OCI-LY1 (cell line): ENCODE measurements around the gene MAP4K4.

ENCODE experiments used
- H2AFZ ChIP-seq: fragments of 200-600 bp; sonication (generic), shearing (Covaris generic); 2 replicates; pipeline ENCODE4 v1.6.0; 2014; ENCODE audit warnings: antibody characterized with exemption, mild to moderate bottlenecking, low read length
- H3F3A ChIP-seq: fragments of 200-600 bp; sonication (generic), shearing (Covaris generic); 2 replicates; pipeline ENCODE4 v1.6.0; 2014; ENCODE audit warnings: mild to moderate bottlenecking, antibody characterized with exemption, low read length, moderate library complexity; ENCODE audit not compliant: insufficient read depth
- H3K27ac ChIP-seq: fragments of 200-600 bp; sonication (generic); 2 replicates; pipeline ENCODE4 v1.5.1; 2014; ENCODE audit warnings: low read length, mixed run types, mild to moderate bottlenecking, low read depth; ENCODE audit not compliant: poor library complexity, severe bottlenecking
- H3K27me3 ChIP-seq: fragments of 200-600 bp; sonication (generic); 2 replicates; pipeline ENCODE4 v1.6.0; 2014; ENCODE audit warnings: antibody characterized with exemption, mild to moderate bottlenecking, low read length, moderate library complexity; ENCODE audit not compliant: insufficient read depth
- H3K36me3 ChIP-seq: fragments of 200-600 bp; sonication (generic); 2 replicates; pipeline ENCODE4 v1.6.1; 2014; ENCODE audit warnings: mild to moderate bottlenecking, antibody characterized with exemption, low read length, moderate library complexity, mixed read lengths; ENCODE audit not compliant: insufficient read depth
- H3K4me1 ChIP-seq: fragments of 200-600 bp; sonication (generic); 2 replicates; pipeline ENCODE4 v1.5.1; 2014; ENCODE audit warnings: mild to moderate bottlenecking, low read length, moderate library complexity; ENCODE audit not compliant: insufficient read depth, severe bottlenecking
- H3K4me2 ChIP-seq: fragments of 200-600 bp; sonication (generic), shearing (Covaris generic); 2 replicates; pipeline ENCODE4 v1.6.1; 2014; ENCODE audit warnings: low read length
- H3K4me3 ChIP-seq: fragments of 200-600 bp; sonication (generic); 2 replicates; pipeline ENCODE4 v1.5.1; 2014; ENCODE audit warnings: low read length, low read depth, mild to moderate bottlenecking, mixed read lengths; ENCODE audit not compliant: poor library complexity, severe bottlenecking
- H3K79me2 ChIP-seq: fragments of 200-600 bp; shearing (Covaris generic); 2 replicates; pipeline ENCODE4 v1.6.1; 2016; ENCODE audit warnings: mixed run types, low read length, mixed read lengths; ENCODE audit not compliant: insufficient read depth
- H3K9ac ChIP-seq: fragments of 200-600 bp; sonication (generic), shearing (Covaris generic); 2 replicates; pipeline ENCODE4 v1.6.1; 2014; ENCODE audit warnings: mild to moderate bottlenecking, low read length, mixed read lengths
- H3K9me2 ChIP-seq: fragments of 200-600 bp; sonication (generic), shearing (Covaris generic); 2 replicates; pipeline ENCODE4 v1.6.1; 2014; ENCODE audit warnings: low read depth, mild to moderate bottlenecking, low read length, mixed read lengths
- H3K9me3 ChIP-seq: fragments of 200-600 bp; shearing (Covaris generic); 2 replicates; pipeline ENCODE4 v1.6.1; 2014; ENCODE audit warnings: low read length, mixed read lengths
- H4K20me1 ChIP-seq: fragments of 200-600 bp; sonication (generic), shearing (Covaris generic); 2 replicates; pipeline ENCODE4 v1.6.0; 2016; ENCODE audit warnings: mild to moderate bottlenecking, low read length; ENCODE audit not compliant: insufficient read depth
- CTCF ChIP-seq: fragments of 200-600 bp; sonication (generic), shearing (Covaris generic); IDR thresholded peaks from 2 replicates; pipeline ENCODE4 v1.5.1; 2017; ENCODE audit warnings: mild to moderate bottlenecking, antibody characterized with exemption, low read length, moderate library complexity, mixed read lengths
- EZH2 ChIP-seq: fragments of 200-600 bp; sonication (generic), shearing (Covaris generic); IDR thresholded peaks from 2 replicates; pipeline ENCODE4 v1.8.0; 2017; ENCODE audit warnings: borderline replicate concordance, mixed run types, mild to moderate bottlenecking, antibody characterized with exemption, low read length, moderate library complexity, mixed read lengths

Gene MAP4K4

GRCh38 chr2:101850991-101851390, 153.5 kb downstream of the MAP4K4 start:
- H3K4me1 ChIP-seq, result no peaks in the 10 kb centered on the region
- no peak overlapping the region for H3K4me2 ChIP-seq
- peaks cover 14% of the 10 kb centered on the region; the same call in 1 of the 2 replicates for H3K36me3 ChIP-seq
- no peaks in the 10 kb centered on the region for H3K9me2 ChIP-seq
- no peaks in the 10 kb centered on the region for H3K79me2 ChIP-seq
- no peaks in the 10 kb centered on the region for H4K20me1 ChIP-seq
- H3K27me3 ChIP-seq, result no peaks in the 10 kb centered on the region
- TF ChIP-seq CTCF (no peak), EZH2 (no peak)
- no peak overlapping the region for H3K4me3 ChIP-seq
- H3K9me3 ChIP-seq, result no peaks in the 10 kb centered on the region
- H3K27ac ChIP-seq, result no peak overlapping the region
- no peak overlapping the region for H2AFZ ChIP-seq
- H3F3A ChIP-seq, result no peaks in the 10 kb centered on the region
- no peak overlapping the region for H3K9ac ChIP-seq

- Histone ChIP-seq H3K79me2 (no peaks in the 10 kb centered on the region), H3K27ac (no peak overlapping the region), H3K27me3 (no peaks in the 10 kb centered on the region), H4K20me1 (no peaks in the 10 kb centered on the region), H3K9me3 (no peaks in the 10 kb centered on the region), H3K4me2 (no peak overlapping the region), H3K9me2 (no peaks in the 10 kb centered on the region), H3K4me3 (no peak overlapping the region), H2AFZ (no peak overlapping the region), H3K9ac (no peak overlapping the region), H3K36me3 (peaks cover 21% of the 10 kb centered on the region; the same call in 1 of the 2 replicates), H3K4me1 (no peaks in the 10 kb centered on the region), H3F3A (no peaks in the 10 kb centered on the region)
- TF ChIP-seq CTCF, result no peak
- no peak for TF ChIP-seq EZH2
Measured at GRCh38 chr2:101852824-101853223, 155.3 kb downstream of the MAP4K4 start.

- H3K79me2 ChIP-seq, result no peaks in the 10 kb centered on the region
- H2AFZ ChIP-seq, result no peak overlapping the region
- no peak overlapping the region for H3K4me3 ChIP-seq
- H3K27me3 ChIP-seq, result no peaks in the 10 kb centered on the region
- H4K20me1 ChIP-seq, result no peaks in the 10 kb centered on the region
- H3K9me3 ChIP-seq, result no peaks in the 10 kb centered on the region
- H3F3A ChIP-seq, result no peaks in the 10 kb centered on the region
- H3K36me3 ChIP-seq, result peaks cover 24% of the 10 kb centered on the region; the same call in 1 of the 2 replicates
- H3K4me2 ChIP-seq, result no peak overlapping the region
- TF ChIP-seq EZH2, result no peak
- no peak for TF ChIP-seq CTCF
- no peak overlapping the region for H3K27ac ChIP-seq
- H3K9ac ChIP-seq, result no peak overlapping the region
- no peaks in the 10 kb centered on the region for H3K9me2 ChIP-seq
- no peaks in the 10 kb centered on the region for H3K4me1 ChIP-seq
Measured at GRCh38 chr2:101854877-101855276, 157.4 kb downstream of the MAP4K4 start.
